ENCODE results near the gene ENKUR. TPM values are rescaled to one million over a fixed set of nuclear protein-coding genes. Genes with fewer than 3 reads are reported as not detected.
A peak's percentile ranks its signal among the peaks of the same experiment; 100 is the strongest.

The ENKUR gene, protein sequence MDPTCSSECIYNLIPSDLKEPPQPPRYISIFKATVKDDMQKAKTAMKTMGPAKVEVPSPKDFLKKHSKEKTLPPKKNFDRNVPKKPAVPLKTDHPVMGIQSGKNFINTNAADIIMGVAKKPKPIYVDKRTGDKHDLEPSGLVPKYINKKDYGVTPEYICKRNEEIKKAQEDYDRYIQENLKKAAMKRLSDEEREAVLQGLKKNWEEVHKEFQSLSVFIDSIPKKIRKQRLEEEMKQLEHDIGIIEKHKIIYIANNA
- total RNA-seq = under 1 TPM in 2 of 4 donors, not detected in 2; 0.38 to 0.53 TPM

DNA sequence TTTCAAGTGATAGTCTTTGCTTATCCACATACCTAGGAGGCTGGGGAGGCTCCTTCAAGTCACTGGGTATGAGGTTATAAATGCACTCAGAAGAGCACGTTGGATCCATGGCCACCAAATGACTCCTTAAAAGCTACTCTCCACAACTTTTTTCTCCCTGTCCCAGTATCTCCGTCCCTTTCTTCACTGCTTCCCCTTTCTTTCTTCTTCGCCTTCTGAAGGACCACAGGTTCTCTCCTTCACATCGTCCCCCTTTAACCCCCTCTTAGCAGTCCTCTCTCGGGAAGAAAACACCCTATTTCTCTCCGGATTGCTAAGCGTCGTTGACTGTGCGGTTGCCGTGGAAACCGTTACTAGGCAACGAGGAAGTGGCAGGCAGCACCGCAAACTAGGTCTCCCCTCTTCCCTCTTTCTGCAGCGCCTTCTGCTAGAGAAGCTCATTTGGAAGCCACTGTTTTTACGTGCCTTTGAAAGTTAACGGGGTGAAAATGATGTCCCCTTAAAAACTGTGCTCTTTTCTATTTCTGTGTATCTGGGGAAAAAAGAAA is at the start of gene ENKUR:
TSS of gene ENKUR (minus strand) at position 331 of the 548 bp plus-strand sequence. CDS start at position 109, 222 bp downstream.
- peak; percentile 87 to 98 (median 98) for DNase-seq
- TF ChIP-seq, protein P1, sequence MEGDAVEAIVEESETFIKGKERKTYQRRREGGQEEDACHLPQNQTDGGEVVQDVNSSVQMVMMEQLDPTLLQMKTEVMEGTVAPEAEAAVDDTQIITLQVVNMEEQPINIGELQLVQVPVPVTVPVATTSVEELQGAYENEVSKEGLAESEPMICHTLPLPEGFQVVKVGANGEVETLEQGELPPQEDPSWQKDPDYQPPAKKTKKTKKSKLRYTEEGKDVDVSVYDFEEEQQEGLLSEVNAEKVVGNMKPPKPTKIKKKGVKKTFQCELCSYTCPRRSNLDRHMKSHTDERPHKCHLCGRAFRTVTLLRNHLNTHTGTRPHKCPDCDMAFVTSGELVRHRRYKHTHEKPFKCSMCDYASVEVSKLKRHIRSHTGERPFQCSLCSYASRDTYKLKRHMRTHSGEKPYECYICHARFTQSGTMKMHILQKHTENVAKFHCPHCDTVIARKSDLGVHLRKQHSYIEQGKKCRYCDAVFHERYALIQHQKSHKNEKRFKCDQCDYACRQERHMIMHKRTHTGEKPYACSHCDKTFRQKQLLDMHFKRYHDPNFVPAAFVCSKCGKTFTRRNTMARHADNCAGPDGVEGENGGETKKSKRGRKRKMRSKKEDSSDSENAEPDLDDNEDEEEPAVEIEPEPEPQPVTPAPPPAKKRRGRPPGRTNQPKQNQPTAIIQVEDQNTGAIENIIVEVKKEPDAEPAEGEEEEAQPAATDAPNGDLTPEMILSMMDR (IDR thresholded peaks at IDR 0.05) = no peak
- TF ChIP-seq POLR2A (IDR thresholded peaks at IDR 0.05) = no peak
- H3K4me1 ChIP-seq = peaks cover 0 to 6% (median 2%) of the 10 kb centered on the region in 4 donors
- no peaks in the 10 kb centered on the region for H3K36me3 ChIP-seq
- peak within 1 kb of the TSS; percentile 75 to 96 (median 86) for H3K27ac ChIP-seq
- H3K27me3 ChIP-seq = no peaks in the 10 kb centered on the region
- H3K4me3 ChIP-seq = peak within 1 kb of the TSS; percentile 53 to 69 (median 60)
- H3K9me3 ChIP-seq = no peaks in the 10 kb centered on the region

DNA sequence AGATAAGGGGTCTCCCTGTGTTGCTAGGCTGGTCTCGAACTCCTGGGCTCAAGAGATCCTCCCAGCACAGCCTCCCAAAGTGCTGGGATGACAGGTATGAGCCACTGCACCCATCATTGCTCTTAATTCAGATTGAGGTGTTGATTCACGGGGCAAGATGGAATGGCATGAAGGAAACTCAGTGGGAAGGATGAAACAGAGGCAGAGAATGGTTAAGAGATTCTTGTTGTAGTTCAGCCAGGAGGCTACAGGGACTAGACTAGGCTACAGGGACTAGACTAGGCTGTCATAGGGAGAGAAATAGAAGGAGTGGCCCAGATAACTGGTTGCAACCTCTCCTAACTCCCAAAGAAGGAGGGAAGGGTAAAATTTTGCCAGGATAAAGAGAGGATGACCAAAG is 48.4 kb upstream of the ENKUR start:
- TF ChIP-seq, protein P1 (IDR thresholded peaks at IDR 0.05) = no peak
- no peak for TF ChIP-seq POLR2A (IDR thresholded peaks at IDR 0.05)
- no peak for DNase-seq
- H3K4me3 ChIP-seq = no peak overlapping the region
- no peaks in the 10 kb centered on the region for H3K9me3 ChIP-seq
- peaks cover 0 to 15% (median 0%) of the 10 kb centered on the region in 4 donors for H3K4me1 ChIP-seq
- H3K27ac ChIP-seq = no peak overlapping the region
- no peaks in the 10 kb centered on the region for H3K36me3 ChIP-seq
- no peaks in the 10 kb centered on the region for H3K27me3 ChIP-seq

DNA sequence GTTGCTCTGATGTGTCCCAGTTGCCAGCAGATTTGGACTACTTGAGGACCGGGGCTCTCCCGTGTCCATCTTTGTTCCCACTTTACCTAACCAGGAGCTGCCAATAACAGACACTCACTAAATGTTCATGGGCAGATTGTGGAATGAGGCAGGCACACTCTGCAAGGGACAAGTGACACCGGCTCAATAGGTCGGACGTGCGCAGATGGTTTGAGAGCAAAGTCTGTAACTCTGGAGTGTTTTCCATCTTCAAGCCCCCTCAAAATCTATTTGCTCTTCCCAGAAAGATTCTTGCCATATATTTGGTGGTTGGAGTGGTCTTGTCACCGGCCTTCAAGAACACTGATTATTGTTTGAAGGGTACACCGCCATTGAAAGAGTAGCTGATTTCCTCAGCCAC is 47.7 kb upstream of the ENKUR start:
- Histone ChIP-seq H3K9me3 (no peaks in the 10 kb centered on the region), H3K27ac (peak overlapping the region in 1 of 4 donors; percentile 25), H3K27me3 (no peaks in the 10 kb centered on the region), H3K4me3 (no peak overlapping the region), H3K4me1 (peaks cover 0 to 15% (median 0%) of the 10 kb centered on the region in 4 donors), H3K36me3 (no peaks in the 10 kb centered on the region)
- TF ChIP-seq POLR2A (IDR thresholded peaks at IDR 0.05) = no peak
- TF ChIP-seq, protein P1 (IDR thresholded peaks at IDR 0.05) = no peak
- DNase-seq = no peak

DNA sequence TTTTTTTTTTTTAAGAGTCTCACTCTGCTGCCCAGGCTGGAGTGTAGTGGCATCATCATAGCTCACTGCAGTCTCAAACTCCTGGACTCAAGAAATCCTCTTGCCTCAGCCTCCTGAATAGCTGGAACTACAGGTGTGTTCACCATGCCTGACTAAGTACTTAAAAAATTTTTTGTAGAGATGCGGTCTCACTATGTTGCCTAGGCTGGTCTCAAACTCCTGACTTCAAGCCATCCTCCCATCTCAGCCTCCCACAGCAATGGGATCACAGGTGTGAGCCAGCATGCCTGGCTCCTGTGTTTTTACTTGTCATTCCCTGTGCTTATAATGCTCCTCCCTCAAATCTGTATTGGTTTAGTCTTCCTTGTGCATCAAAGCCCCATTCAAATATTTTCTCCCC is 47.2 kb upstream of the ENKUR start:
- H3K27ac ChIP-seq = peak overlapping the region in 3 of 4 donors; percentile 9 to 95 (median 82)
- H3K27me3 ChIP-seq = no peaks in the 10 kb centered on the region
- no peaks in the 10 kb centered on the region for H3K36me3 ChIP-seq
- TF ChIP-seq, protein P1 (IDR thresholded peaks at IDR 0.05) = no peak
- no peak for TF ChIP-seq POLR2A (IDR thresholded peaks at IDR 0.05)
- DNase-seq = no peak
- H3K9me3 ChIP-seq = no peaks in the 10 kb centered on the region
- H3K4me3 ChIP-seq = no peak overlapping the region
- H3K4me1 ChIP-seq = peaks cover 0 to 15% (median 0%) of the 10 kb centered on the region in 4 donors

DNA sequence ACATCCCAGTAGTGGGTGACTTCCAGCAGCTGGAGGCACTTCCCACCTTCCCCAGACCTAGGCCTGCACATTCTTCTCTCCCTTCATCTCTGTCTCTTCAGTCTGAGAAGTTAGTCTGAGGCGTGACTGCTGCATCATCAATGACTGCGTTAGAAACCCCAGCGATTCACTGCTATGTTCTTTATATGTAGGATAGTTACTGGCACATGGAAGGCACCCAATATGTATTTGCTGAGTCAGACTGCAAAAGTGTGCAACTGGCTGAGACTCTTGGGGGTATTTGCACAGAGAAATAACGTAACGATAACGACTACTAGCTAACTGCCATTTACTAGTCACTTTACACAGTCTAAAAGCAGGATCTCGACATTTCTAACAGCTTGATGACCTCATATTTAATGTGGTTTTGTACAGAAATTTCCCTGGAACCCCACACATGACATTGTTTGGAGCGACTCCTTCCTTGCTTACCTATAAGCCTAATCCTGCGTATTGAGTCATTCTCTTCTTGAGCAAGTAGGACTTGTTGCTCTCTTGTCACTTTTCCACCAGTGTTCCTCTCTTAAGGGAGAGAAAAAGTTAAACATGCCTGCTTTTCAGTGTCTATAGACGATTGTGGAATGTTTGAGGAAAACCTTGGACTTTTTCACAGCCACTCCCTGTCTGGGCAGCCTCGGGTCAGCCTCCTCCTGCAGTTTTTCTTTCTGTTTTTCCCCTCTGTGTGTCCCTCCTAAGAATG is 45.9 kb upstream of the ENKUR start:
- H3K9me3 ChIP-seq = no peaks in the 10 kb centered on the region
- H3K36me3 ChIP-seq = no peaks in the 10 kb centered on the region
- H3K27ac ChIP-seq = peak overlapping the region in 3 of 4 donors; percentile 72 to 95 (median 82)
- no peaks in the 10 kb centered on the region for H3K27me3 ChIP-seq
- no peak for DNase-seq
- H3K4me3 ChIP-seq = peak overlapping the region in 2 of 4 donors; percentile 18 to 40
- H3K4me1 ChIP-seq = peaks cover 0 to 15% (median 0%) of the 10 kb centered on the region in 4 donors
- TF ChIP-seq, protein P1 (IDR thresholded peaks at IDR 0.05) = no peak
- TF ChIP-seq POLR2A (IDR thresholded peaks at IDR 0.05) = no peak

Data from Peyer's patch (tissue), 4 donors.